ENCODE results near the gene RRP1.

Gene RRP1

GRCh38 chr21:43846430-43846829 is 57.1 kb downstream of the RRP1 start:
- no peak for DNase-seq

- no peak for DNase-seq
These were observed 57.9 kb downstream of the RRP1 start for GRCh38 chr21:43847301-43847700.

- DNase-seq = no peak
These were observed 59.4 kb downstream of the RRP1 start for GRCh38 chr21:43848771-43849170.

- DNase-seq = no peak
These were observed 60.3 kb downstream of the RRP1 start for GRCh38 chr21:43849532-43850299.

- DNase-seq = no peak
These were observed 61.4 kb downstream of the RRP1 start for GRCh38 chr21:43850728-43851295.

- no peak for DNase-seq
These were observed 62.2 kb downstream of the RRP1 start for GRCh38 chr21:43851593-43851992.

- no peak for DNase-seq
These were observed 64.7 kb downstream of the RRP1 start for GRCh38 chr21:43853851-43854772.

Data from NCI-H1048 (cell line).